Measurements from ENCODE around the gene SERPINB12.

DNA sequence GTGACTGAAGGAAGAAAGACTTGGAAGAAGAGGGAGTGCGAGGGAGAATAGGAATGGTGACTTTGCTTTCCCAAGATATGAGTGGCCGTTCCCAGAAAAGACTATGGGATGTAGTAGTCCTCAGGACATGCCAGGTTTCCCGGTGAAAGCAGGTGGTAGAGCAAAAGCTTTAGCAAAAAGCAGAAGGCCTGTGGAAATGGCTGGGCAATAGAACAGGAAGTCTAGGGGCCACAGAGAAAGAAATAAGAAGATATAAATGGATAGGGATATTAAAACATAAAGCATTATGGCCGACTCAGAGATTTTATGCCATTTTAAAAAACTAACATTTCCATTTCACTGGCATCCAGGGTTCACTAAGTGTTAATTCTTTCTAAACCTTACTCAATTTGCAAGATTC is 43.8 kb downstream of the SERPINB12 start:
- TF ChIP-seq POLR2A (IDR thresholded peaks at IDR 0.05; ENCODE audit: low read length) (no peak), GATA1 (IDR thresholded peaks at IDR 0.05; ENCODE audit: low read depth, low read length) (no peak)

All from erythroblast (primary cell).